ENCODE data around the gene C14orf132.

- TF ChIP-seq CTCF (IDR thresholded peaks at IDR 0.05; ENCODE audit: borderline replicate concordance, extremely low read depth, low read length, poor library complexity, severe bottlenecking) (no peak), EZH2 (IDR thresholded peaks at IDR 0.05; ENCODE audit: borderline replicate concordance, low read depth, low read length, severe bottlenecking) (no peak)
Observed at GRCh38 chr14:96095581-96096476, 56.7 kb downstream of the C14orf132 start.
